GM12878 (cell line): ENCODE results near the gene ATF6B. TPM values are rescaled to one million over a fixed set of nuclear protein-coding genes. Genes with fewer than 3 reads are reported as not detected.

ENCODE experiments used
- ATAC-seq: fragments of 200-7000 bp; cut with Tn5 transposase; 3 replicates; pipeline ENCODE4 v1.9.1; 2020; ENCODE audit warnings: mild to moderate bottlenecking, moderate library complexity
- BruUV-seq: library from RNA; stranded (reverse); fragments of 400-500 nt; replicated peaks from 2 replicates; lab custom pipeline; 2021; lab: Mats Ljungman, UMichigan
- CTCF ChIA-PET: fragments of 300-600 bp; sonication (Branson Sonifier 250); formaldehyde crosslinking; extraction: SDS; loops from one replicate; lab custom pipeline; 2021; ENCODE audit warnings: inconsistent platforms; lab: Yijun Ruan, JAX
- POLR2A ChIA-PET: fragments of 350-600 bp; formaldehyde crosslinking; extraction: SDS; loops from one replicate; lab custom pipeline; 2021; ENCODE audit warnings: inconsistent platforms; lab: Charles Lee
- RAD21 ChIA-PET: fragments of 300-600 bp; sonication (Branson Sonifier 250); formaldehyde crosslinking; loops from one replicate; lab custom pipeline; 2023; ENCODE audit warnings: antibody characterized with exemption; ENCODE audit not compliant: unreplicated experiment; lab: Charles Lee
- SMC1A ChIA-PET: fragments of 300-600 bp; sonication (Branson Sonifier 250); formaldehyde crosslinking; loops from one replicate; lab custom pipeline; 2023; ENCODE audit not compliant: unreplicated experiment, uncharacterized antibody; lab: Charles Lee
- DNase-seq: peaks from one replicate; pipeline ENCODE4 v3.0.0-alpha.2; 2011; ENCODE audit warnings: low read depth, low spot score
- FAIRE-seq: peaks from 3 replicates; lab custom pipeline; 2011; peaks lifted over from hg19 to GRCh38; lab: Jason Lieb, UNC
- H2AFZ ChIP-seq: 2 replicates; pipeline ENCODE4 v1.6.0; 2011; ENCODE audit warnings: low read depth, low read length, control low read depth; ENCODE audit not compliant: control insufficient read depth
- H3K27ac ChIP-seq: 2 replicates; pipeline ENCODE4 v1.5.1; 2011; ENCODE audit warnings: control low read depth; ENCODE audit not compliant: control insufficient read depth, insufficient read depth
- H3K27me3 ChIP-seq, 2 experiments: replicated peaks in 1 of 2; 2 replicates each; pipeline versions ENCODE4 v1.6.0 to v1.6.1; 2011; ENCODE audit warnings: low read length in 1 of 2; ENCODE audit not compliant: control insufficient read depth in 2 of 2, insufficient read depth in 2 of 2
- H3K36me3 ChIP-seq, 2 experiments: 2 replicates each; pipeline ENCODE4 v1.5.1; 2011; ENCODE audit warnings: low read length in 1 of 2; ENCODE audit not compliant: control insufficient read depth in 2 of 2, insufficient read depth in 2 of 2
- H3K4me1 ChIP-seq: 2 replicates; pipeline ENCODE4 v1.6.1; 2011; ENCODE audit warnings: mild to moderate bottlenecking, low read length, moderate library complexity, mixed read lengths; ENCODE audit not compliant: control insufficient read depth, insufficient read depth
- H3K4me2 ChIP-seq: 2 replicates; pipeline ENCODE4 v1.6.0; 2011; ENCODE audit warnings: control low read depth; ENCODE audit not compliant: control insufficient read depth, insufficient read depth
- H3K4me3 ChIP-seq: fragments of 200-600 bp; sonication (generic); 2 replicates; pipeline ENCODE4 v1.5.1; 2016
- H3K79me2 ChIP-seq: 2 replicates; pipeline ENCODE4 v1.6.0; 2011; ENCODE audit warnings: low read length; ENCODE audit not compliant: control insufficient read depth, insufficient read depth
- H3K9ac ChIP-seq: 2 replicates; pipeline ENCODE4 v1.8.0; 2011; ENCODE audit warnings: low read length, control low read depth, mixed read lengths; ENCODE audit not compliant: control insufficient read depth, insufficient read depth
- H3K9me3 ChIP-seq: replicated peaks from 3 replicates; pipeline ENCODE4 v1.5.1; 2011; ENCODE audit warnings: mild to moderate bottlenecking, low read length; ENCODE audit not compliant: control insufficient read depth, insufficient read depth
- H4K20me1 ChIP-seq: 2 replicates; pipeline ENCODE4 v1.6.0; 2011; ENCODE audit not compliant: control insufficient read depth, insufficient read depth
- BACH1 ChIP-seq: fragments of 450-650 bp; IDR thresholded peaks from 2 replicates; pipeline ENCODE4 v1.6.1; 2017; ENCODE audit warnings: mild to moderate bottlenecking, borderline replicate concordance
- CBFB ChIP-seq: IDR thresholded peaks from 2 replicates; pipeline ENCODE4 v1.6.1; 2016; ENCODE audit warnings: antibody characterized with exemption, low read depth
- CHD4 ChIP-seq: fragments of 200-600 bp; sonication (generic); IDR thresholded peaks from 2 replicates; pipeline ENCODE4 v1.6.1; 2016; ENCODE audit warnings: mild to moderate bottlenecking
- HCFC1 ChIP-seq: fragments of 150-350 bp; IDR thresholded peaks from 2 replicates; pipeline ENCODE4 v1.6.1; 2014; ENCODE audit warnings: low read length
- PAX8 ChIP-seq: fragments of 450-650 bp; IDR thresholded peaks from 2 replicates; pipeline ENCODE4 v1.6.1; 2017; ENCODE audit warnings: mild to moderate bottlenecking, moderate library complexity
- RAD21 ChIP-seq: IDR thresholded peaks from 2 replicates; pipeline ENCODE4 v1.6.1; 2011; ENCODE audit warnings: mild to moderate bottlenecking, low read depth, low read length, moderate library complexity; ENCODE audit not compliant: insufficient read depth
- STAT1 ChIP-seq: fragments of 450-650 bp; conservative IDR thresholded peaks from 2 replicates; pipeline ENCODE4 v1.6.1; 2014; ENCODE audit warnings: antibody characterized with exemption, mild to moderate bottlenecking
- TARDBP ChIP-seq: IDR thresholded peaks from 2 replicates; pipeline ENCODE4 v1.6.1; 2016; ENCODE audit warnings: borderline replicate concordance
- WGBS: methylation state at CpG from one replicate; pipeline ENCODE4 v1.1.6; 2016; ENCODE audit warnings: low lambda C conversion rate; ENCODE audit not compliant: insufficient replicate concordance, insufficient coverage; ENCODE audit errors: missing lambda C conversion rate; 5-methylcytosine and 5-hydroxymethylcytosine counted together
- in situ Hi-C: fragments of 300-500 bp; cut with MboI; formaldehyde crosslinking; loops from 9 replicates; pipeline ENCODE4 v1.14.3; 2018; ENCODE audit warnings: mixed read lengths
- intact Hi-C: fragments of 100-400 bp; cut with micrococcal nuclease; formaldehyde crosslinking; loops from one replicate; pipeline ENCODE4 v1.14.2; 2022; ENCODE audit not compliant: unreplicated experiment
- polyA plus RNA-seq, 11 experiments: library from polyadenylated mRNA; depleted of rRNA in 4 of 11; unstranded in 6 of 11; stranded (reverse) in 5 of 11; fragments of >200 nt; fragmentation: Nextera tagmentation in 4 of 11; fragmentation: Illumina TruSeq in 1 of 11; extraction: Ambion mirVana in 4 of 11; extraction: Trizol in 1 of 11; gene quantifications; 1 replicate in 1 of 11; 2 replicates in 10 of 11; pipeline versions ENCODE4 v1.2.1 to v1.2.3, GENCODE V29; 2011 to 2016; ENCODE audit warnings: inconsistent platforms in 2 of 11, missing spikeins in 2 of 11, low read depth in 1 of 11
- total RNA-seq, 4 experiments: library from RNA; depleted of rRNA in 3 of 4; stranded (reverse); fragments of >200 nt in 3 of 4; fragmentation: Illumina TruSeq in 1 of 4; extraction: Trizol in 1 of 4; gene quantifications; 2 replicates each; pipeline versions ENCODE4 v1.2.1 to v1.2.3, GENCODE V29; 2013 to 2021

ATF6B gene
- total and polyA plus RNA-seq, 10 of the 15 experiments (the other 5 are each of a cell fraction or from before 2014, with no cell fraction given), result 13.6 to 83.9 (median 44.0) TPM

DNA sequence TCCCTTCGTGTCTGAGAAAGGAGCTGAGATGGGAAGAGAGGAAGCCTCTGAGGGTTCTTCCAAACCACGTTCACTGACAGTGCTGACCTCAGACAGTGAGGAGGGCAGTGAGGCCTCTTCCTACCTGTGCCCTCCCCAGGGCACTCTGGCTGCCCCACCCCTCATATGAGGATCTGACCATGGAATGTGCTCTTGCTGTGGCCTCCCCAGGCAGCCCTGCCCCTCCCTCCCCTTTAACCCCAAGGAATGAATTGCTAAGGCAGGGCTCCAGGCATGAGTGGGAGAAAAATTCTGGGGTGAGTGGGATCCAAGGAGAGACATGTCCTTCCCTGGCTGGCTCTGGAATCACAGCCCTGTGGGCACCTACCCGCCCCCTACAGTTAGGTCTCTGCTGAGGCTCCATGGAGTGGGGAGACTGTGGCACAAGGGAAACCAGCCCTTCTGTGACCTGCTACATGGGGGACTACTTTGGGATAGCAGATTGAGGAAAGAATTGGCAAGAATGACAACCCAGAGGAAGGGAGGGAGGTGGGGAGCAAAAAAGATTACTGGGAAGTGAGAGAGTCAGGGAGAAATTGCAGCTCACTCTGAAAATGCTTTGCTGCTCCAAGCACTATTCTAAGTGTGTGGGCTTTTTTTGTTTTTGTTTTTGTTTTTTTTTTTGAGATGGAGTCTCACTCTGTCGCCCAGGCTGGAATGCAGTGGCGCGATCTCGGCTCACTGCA is 48.3 kb downstream of the ATF6B start (continued):
- no peak for TF ChIP-seq STAT1

GRCh38 chr6:32076321-32076809 is 51.7 kb downstream of the ATF6B start:
- intact Hi-C loops (no loop called here), in situ Hi-C loops (no loop called here)
- FAIRE-seq (no peak), DNase-seq (no peak), ATAC-seq (no peak)
- no peaks in the 10 kb centered on the region for H3K79me2 ChIP-seq
- no peaks in the 10 kb centered on the region for H3K4me1 ChIP-seq
- no peak overlapping the region for H3K27ac ChIP-seq
- RAD21 ChIA-PET, result no interaction called here
- 18% methylated on average over 12 of the region's 12 CpGs for WGBS
- no peak overlapping the region for H2AFZ ChIP-seq
- CTCF ChIA-PET, result interaction anchor here (0.6 kb wide), 1 partner anchor 1988 kb away, joined by 3 read pairs; no protein-coding TSS in a partner anchor
- SMC1A ChIA-PET, result no interaction called here
- no peaks in the 10 kb centered on the region for H4K20me1 ChIP-seq
- H3K9me3 ChIP-seq, result no peaks in the 10 kb centered on the region
- no peak overlapping the region for H3K9ac ChIP-seq
- no peaks in the 10 kb centered on the region for H3K36me3 ChIP-seq
- no peak overlapping the region for H3K4me3 ChIP-seq
- H3K27me3 ChIP-seq, result peaks cover 0 to 1% of the 10 kb centered on the region in 2 experiments; a peak in 2 of 4 replicates
- no TSS peak for BruUV-seq
- POLR2A ChIA-PET, result interaction anchor here (0.6 kb wide), 1 partner anchor 58 kb away, joined by 5 read pairs; no protein-coding TSS in a partner anchor
- no peak overlapping the region for H3K4me2 ChIP-seq
- no peak for TF ChIP-seq BACH1
- TF ChIP-seq RAD21, result no peak
- TF ChIP-seq PAX8, result no peak
- no peak for TF ChIP-seq HCFC1
- no peak for TF ChIP-seq CBFB
- no peak for TF ChIP-seq TARDBP
- TF ChIP-seq CHD4, result no peak
